CD4-positive, alpha-beta T cell treated with Interleukin-6 at 100 ng/mL for 8 hours (primary cell): ENCODE data around the gene SSH2.

ENCODE experiments used
- DNase-seq: peaks from one replicate; pipeline ENCODE4 v3.0.0-alpha.2; 2020; ENCODE audit warnings: mixed read lengths, low spot score

SSH2 gene

DNA sequence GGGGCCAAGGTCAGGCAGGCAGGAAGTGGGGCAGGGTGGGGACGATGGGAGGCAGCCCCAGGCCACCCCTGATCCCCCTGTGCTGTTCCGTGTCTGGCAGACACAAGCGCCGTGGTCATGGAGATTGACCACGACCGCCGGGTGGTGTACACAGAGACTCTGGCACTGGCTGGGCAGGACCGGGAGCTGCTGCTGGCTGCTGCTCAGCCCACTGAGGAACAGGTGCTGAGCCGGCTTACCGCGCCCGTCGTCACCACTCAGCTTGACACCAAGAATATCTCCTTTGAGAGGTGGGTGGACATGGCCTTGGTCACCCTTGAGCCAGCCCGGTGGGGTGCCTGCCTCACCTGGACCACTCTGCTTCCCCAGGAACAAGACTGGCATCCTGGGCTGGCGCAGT lies 321.0 kb downstream of the SSH2 start:
- no peak for DNase-seq

DNA sequence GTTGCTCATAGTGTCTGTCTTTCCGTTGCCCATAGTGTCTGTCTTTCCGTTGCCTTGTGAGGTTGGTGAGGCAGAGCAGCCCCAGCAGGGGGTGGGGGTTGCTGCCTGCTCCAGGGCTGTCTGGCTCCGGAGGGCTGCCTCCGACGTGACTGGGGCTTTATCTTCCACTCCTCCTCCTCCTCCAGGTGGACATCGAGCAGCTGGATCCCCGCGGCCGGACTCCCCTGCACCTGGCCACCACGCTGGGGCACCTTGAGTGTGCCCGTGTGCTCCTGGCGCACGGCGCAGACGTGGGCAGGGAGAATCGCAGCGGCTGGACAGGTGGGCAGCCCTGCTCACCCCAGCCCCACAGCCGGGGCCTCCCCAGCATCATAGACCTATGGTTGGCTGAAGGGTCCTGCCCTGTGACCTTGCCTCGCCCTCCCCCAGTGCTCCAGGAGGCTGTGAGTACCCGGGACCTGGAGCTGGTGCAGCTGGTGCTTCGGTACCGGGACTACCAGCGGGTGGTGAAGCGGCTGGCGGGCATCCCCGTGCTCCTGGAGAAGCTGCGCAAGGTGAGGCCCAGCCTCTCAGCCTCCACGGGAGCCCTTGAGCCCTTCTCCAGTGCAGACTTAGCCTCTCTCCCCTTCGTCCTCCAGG lies 322.4 kb downstream of the SSH2 start:
- no peak for DNase-seq

DNA sequence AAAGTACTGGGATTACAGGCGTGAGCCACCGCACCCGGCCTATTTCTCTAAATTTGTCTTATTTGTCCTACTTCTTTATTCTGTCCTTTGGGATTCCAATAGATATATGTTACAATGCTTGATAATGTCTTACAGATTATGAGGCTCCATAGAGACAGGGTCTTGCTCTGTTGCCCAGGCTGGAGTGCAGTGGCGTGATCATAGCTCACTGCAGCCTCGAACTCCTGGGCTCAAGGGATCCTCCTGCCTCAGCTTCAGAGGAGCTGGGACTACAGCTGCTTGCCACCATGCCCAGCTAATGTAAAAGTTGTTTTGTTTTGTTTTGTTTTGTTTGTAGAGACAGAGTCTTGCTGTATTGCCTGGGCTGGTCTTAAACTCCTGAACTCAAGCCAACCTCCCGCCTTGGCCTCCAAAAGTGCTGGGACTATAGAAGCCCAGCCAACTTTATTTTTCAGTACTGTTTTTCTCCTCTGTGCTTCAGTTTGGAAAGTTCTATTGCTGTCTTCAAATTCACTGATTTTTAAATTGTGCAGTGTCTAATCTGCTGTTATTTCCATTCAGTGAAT lies 326.8 kb downstream of the SSH2 start:
- DNase-seq, result no peak

DNA sequence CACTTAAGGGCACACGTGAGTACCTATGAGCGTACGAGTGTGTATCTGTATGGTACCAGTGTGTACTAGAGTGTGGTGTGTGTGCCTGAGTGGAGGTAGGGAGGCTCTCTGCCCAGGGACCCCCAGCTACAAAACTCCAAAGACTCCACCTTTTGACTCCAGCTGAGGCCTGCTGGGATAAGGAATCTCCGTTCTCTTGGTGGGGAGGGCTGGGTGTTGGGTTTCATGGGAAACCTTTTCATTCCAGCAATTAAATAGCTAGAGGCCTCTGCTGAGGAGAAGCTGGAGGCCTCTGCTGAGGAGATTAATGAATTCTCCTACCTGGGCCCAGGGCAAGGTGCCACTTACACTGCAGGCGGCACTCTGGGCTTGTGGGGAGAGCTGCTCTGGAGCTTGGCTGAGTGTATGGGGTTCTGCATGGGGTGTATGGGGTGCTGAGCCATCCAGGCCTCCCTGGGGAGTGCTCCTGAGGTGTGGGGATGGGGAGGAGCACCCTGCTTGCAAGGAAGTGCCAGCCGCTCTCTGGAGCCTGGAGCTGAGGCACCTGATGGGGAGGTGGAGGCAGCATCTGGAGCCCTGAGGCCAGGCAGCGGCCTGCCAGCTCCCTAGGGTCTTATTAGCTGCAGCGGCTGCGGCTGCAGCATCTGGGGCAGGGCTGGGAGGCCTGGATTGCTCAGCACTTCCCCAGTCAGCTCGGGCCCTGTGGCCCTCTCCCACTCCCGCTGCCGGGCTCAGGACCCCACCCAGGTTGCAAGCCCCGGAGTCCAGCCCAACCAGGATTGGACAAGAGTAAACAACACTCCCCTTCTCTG lies 332.5 kb downstream of the SSH2 start:
- no peak for DNase-seq

DNA sequence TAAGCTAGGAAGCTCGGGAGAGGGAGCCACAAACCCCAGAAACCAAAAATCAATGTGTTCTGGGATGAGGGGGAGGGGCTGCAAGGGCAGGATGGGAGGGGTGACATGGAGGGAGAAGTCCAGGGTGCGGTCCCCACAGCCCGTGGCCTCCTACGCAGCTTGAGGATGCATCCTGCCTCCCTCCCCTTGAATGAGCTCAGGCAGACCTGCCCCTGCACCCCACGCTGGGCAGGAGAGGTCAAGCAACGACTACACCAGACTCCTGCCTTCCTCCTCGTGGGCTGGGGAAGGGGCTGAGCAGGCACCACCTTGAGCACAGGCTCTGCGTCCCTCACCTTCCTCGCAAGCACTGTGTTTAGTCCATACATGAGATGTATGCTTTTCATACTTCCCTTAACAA lies 333.2 kb downstream of the SSH2 start:
- no peak for DNase-seq

DNA sequence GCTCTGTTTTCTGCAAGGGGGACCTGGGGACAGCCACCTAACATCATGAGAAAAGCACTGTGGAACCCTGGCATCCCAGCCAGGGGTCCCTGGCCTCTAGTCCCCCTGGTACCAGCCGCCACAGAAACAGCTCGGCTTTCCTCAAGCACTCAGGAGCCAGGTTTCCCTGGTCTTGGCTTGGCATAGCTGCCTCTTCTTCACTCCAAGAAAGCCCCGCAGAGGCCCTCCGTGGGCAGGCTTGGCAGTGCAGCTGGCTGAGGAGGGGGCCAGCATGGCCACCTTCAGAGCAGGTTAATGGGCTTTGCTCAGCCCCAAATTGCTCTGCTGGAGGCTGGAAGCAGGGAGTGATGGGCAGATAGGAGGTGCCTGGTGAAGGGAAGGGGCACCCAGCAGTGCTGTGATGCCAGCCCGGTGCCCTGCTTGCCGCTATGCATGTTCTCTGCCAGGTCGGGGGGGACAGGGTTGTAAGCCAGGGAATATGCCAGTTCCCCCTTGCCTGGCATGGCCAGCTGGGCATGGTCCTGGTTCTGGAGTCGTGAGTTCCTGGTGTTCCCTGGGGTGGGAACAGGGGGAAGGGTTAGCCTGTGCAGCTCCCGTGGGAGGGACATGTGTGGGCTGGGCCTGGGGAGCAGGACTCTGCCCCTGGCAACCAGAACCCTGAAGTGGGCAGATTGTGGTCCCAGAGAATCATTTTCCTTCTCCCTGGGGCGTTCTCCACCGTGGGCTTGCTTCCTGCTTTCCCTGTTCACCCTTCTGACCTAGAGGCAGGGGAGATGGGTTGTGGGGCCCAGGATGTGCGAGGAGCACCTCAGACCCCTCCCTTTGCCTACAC lies 333.9 kb downstream of the SSH2 start:
- no peak for DNase-seq

DNA sequence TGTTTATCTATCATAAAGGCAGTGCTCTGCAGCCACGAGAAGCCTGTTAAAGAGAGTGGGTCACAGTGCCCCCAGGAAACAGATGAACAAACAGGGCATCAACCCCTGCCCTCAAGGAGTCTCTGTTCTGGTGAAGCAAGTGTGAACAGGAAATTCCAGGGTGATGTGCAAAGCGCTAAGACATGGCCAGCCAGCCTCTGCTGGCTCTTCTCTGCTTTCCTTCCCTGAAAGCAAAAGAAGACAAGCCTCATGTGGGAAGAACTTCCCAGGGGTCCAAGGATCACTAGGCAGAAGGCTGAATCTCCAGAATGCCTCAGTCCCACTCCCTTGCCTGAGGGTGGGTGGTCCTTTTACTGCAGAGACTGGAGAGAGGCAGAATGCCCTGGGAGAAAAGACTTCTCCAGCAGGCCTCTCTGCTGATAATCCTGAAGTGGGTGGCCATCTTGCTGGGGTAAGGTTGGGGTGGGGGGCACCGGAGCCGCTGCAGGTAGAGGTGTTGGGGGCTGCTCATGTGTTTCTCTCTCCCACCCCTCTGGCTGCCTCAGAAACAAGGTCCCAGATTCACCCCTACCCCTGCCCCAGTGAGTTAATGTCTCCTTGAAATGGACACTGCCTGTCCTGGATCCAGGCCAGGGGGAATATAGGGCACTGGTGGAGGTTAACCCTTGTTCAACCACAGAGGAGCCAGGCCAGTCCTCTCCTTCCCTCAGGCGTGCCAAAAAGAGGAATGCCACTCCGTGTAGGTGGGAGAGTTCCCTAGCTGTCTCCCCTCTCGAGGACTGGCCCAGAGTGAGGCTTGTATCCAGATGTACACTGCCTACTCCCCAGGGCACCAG lies 334.7 kb downstream of the SSH2 start:
- no peak for DNase-seq

DNA sequence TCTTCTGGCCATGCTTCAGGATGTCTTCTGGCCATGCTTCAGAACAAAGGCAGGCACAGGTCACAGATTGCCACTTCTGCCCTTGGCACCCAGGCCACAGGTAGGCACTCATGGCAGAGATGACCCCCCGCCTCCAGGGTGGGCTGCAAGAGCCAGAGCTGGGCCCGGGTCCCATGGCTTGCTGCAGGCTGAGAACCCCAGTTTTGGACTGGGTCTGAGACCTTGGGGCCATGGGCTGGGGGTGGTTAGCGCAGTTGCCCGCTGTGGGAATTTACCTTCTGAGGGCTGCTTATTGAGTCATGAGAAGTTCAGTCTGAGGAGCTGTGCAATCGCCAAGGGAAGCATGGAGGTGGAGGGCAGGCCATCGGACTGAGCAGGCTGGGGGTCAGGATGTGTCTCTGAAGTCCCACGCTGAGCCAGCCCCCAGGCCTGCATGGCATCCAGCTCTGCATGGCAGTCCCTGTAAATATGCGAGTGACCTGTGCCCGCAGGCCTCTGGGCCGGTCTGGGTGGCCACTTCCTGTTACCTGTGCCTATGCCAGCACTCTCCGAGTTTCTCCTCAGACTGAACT lies 335.4 kb downstream of the SSH2 start:
- no peak for DNase-seq

DNA sequence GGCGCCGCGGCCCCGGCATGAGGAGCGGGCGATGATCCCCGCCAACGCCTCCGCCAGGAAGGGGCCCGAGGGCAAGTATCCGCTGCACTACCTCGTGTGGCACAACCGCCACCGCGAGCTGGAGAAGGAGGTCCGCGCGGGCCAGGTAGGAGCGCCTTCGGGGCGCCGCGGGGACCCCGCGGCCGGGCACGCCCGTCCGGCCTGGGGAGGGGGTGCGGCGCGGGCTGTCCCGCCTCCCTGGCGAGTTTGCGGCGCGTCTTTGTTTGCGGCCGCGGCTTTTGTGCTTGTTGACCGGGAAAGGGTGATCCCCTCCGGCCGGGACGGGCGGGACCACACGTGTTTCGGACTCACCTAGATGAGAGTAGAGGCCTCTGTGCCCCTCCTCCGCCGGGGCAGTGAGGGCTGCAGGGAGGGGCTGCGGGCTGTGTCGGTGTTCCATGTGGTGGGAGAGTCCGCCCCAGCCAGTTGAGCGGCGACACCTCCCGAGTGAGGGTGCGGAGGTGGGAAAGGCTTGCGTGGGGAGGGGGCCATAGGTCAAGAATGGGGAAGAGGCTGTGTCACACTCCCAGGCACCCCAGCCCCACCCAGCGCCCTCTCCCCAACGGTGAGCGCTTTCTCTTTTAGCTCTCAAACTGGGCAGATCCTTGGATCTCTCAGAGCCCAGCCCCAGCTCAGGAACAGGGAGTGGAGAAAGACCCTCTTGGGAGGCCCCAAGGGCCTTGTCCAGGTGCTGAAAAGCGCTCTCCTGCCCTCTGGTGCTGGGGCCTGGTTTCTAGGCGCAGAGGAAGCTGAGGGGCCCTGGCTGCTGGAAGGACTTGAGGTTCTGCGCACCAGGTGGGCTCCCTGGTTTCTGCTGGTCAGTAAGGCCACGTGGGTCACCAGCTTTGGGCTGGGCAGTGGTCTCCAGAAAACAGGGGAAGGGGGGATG lies 336.2 kb downstream of the SSH2 start:
- no peak for DNase-seq

DNA sequence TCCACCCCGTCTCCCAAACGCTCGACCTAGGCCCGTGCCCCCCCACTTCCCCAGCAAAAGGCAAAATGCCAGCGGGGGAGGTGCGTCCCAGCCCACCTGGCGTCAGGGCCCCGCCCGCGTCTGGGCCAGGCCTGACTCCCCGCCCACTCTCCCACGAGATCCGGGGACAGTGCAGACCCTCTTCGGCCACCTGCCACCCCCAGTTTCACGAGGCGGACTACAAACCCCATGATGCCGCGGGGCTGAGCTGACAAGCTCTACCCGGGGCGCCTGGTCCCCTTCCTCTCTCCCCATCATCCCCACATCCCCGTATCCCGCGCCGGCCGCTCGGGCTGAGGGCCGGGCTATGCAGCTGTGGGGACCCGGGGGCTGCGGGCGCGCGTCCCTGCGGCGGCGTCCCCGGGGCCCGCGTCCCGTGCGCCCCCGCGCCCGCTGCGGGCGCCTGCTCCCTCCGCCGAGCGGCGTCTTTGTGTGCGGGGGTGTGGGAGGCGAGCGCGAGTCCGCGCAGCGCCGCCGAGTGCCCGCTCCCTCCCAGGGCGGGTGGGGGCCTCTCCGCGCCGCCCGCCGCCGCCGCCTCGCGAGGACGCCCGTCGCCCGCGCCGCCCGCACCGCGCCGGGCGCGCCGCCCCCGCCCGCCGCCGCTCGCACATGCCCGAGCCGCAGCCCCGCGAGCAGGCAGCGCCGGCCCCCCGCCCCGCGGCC lies 337.0 kb downstream of the SSH2 start, which contains the start of gene ANKRD13B:
Gene ANKRD13B, plus strand, starts transcription at position 283 of the 702 bp plus-strand sequence. CDS start 490 bp downstream, outside the sequence.
- no peak for DNase-seq

DNA sequence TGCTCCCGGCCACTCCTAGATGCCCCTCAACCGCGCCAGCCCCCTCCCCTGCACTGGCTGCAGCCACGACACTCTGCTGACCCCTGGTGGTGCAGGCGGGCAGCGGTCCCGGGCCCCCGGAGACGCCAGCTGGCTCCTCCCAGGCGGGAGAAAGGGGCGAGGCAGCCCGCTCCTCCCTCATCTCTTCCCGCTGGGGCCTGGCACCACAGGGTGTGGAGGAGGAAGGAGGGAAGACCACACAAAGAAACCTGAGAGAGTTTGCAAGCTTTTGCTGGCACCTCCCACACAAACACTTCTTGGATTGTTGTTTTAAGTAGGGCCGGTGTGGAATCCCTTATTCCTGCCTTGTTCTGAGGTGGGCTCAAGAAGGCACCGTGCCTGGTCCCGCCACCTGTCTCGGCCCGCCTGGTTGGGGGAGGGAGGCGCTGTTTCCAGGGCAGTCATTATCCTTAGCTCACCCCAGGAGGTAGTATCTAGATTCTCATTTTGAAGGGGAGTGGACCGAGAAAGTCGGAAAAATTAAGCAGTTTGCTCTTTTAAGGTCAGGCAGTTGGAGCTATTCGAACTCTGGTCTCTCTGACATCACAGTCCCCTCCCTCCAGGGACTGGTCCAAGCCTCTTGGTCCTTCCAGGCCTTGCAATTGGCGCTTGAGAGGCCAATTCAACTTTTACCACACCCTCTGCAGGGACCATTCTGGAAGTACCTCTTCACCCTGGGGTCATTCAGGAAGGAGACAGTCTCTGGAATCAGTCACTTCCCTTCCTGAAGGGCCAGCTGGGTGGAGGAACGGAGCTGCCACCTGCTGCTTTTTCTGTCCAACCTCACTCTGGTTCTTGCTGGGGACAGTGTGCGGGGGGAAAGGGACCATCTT lies 338.1 kb downstream of the SSH2 start:
- DNase-seq, result peak; percentile 76

DNA sequence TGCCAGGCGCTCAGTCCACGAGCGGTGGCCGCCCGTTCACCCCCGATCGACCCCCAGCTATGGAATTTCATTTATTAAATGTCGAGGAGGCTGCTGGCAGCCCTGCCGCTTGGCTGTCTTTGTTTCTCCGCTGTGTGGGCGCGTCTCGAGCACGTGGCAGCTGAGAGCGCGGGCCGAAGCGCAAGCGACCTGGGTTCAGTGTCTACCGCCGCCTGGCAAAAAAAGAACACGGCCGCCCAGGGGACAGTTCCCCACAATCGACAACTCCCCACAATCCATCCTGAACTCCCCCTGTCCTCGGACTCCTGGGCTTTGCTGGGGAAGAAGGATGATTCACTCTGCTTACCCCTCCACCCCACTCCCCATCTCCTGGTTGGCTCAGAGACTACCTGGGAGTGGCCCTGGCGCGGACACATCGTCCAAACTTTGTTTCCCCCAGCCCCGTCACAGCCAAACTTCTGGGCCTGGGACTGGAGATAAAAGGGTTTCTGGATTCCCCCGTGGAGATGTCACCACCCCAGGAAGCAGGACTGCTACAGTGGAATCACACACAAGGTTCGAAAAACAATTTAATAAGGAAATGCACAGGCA lies 338.8 kb downstream of the SSH2 start:
- DNase-seq, result no peak

DNA sequence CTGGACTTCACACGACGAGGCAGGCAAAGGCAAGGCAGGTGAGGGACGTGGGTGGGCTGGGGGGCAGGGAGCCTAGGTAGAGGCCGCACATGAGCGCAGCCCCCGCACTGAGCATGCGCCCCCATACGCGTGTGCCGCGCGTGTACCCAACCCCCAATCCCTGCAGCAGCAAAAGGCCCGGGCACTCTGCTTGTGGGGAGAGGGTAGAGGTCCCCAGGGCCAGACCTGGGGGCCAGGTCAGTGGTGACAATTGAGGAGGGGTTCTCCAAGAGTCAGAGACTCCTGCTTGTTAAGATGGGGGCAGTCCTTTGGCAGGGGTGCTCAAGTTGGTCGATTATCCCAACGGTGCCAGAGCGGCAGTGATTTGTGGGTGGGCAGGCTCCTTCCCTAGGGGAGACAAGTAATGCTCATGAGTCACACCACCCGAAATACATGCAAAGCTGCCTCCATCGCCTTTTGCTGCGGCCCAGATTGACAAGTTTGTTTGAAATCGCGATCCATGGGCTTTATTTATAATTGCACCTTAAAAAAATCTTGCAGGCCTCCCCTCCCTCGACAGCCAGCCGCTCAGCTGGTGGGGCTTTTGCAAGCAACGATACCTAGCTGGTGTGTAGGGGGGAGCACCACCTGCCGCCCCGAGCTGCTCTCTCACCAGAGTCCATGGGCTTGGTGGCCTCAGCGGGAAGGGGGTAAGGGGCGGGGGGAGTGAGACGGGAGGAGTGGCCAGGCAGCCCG lies 339.4 kb downstream of the SSH2 start:
- no peak for DNase-seq

DNA sequence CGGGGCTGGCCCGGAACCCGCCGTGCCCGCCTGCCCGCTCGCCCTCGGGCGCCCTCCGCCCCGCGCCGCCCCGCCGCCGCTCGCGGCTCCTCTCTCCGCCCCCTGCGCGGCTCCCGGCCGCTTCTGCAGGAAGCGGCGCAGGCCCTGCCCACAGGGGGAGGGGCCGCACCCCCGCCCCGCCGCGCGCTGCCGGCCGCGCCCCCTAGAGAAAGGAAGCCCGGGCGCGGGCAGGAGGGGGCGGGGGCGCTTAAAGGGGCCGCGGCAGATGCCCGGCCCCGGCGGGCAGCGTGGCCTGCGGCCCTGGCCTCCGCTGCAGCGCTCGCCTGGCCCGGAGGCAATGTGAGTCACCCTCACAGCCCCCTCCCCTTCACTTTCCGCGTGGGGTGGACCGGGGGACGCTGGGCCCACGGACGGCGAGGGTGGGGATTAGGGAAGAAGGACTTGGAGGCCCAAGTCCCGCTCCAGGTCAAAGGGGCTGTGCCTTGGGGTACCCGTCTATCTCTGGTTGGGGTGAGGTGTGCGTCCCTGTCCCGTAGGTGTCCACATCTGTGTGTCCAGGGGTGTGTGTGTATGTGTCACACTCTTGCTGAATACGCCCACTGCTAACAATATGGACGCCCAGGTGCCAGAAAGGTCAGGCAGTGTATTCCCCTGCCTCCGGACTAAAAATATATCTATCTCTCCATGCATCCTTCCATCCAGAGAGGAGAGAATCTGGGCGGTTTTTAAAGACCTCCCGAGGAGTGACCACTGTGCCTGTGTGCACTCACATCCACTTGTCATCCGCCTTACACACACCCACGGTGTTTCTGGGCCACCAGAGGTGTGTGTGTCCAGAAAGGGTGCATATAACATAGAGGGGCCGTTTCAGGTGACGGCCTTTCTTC lies 340.3 kb downstream of the SSH2 start, which contains the start of gene GIT1:
Gene GIT1, minus strand, starts transcription at position 125 of the 887 bp plus-strand sequence. CDS start 270 bp downstream, outside the sequence.
- peak; percentile 84 for DNase-seq

DNA sequence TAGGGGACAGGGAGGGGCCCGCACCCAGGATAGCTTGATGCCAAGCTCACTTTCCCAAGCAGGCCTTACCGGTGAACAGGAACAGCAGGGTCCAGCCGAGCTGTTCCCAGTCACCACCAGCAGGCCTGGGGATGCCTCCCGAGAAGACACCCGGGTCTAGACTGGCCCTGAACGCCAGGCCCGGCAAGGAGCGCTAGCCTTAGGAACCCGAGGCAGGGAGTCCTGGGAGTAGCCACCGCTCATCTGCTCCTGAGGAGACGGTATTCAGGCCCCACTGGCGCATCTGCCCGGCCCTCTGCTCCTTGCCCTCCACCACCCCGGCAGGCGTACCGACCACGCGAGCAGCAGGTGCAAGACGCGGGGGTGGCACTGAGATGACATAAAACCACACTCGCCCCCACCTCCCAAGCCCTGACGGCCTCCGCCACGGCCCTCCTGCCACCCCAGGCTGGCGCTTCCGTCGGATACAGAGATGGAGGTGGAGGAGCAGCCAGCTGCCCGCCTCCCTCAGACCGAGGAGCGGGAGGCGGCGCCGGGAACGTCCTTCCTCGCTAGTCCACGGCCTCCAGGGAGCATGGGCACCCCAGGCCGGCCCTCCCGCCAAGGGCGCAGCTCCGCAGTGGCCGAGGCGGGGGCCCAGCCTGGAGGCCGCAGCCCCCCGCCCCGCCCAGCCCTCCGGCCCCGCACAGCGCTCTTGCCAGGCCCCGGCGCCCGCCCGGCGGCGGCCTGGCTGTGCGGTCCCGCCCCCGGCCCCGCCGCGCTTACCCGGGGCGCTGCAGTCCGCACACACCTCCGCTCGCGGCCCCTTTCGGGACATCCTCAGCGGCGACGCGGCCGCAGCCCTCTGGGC lies 341.2 kb downstream of the SSH2 start:
- DNase-seq, result no peak
